Activated CD8-positive, alpha-beta T cell treated with anti-CD3 and anti-CD28 coated beads, Interleukin-2, amount 10 ng/mL, durations not matched to agents 7 days and 5 days (primary cell): Measurements from ENCODE around the gene BICD1. TPM values are rescaled to one million over a fixed set of nuclear protein-coding genes. Genes with fewer than 3 reads are reported as not detected.
"Not testable (repeated sequence)": the region's sequence is repeated elsewhere in the genome, so short reads cannot be mapped to it uniquely, and the experiment has no call there.

Source experiments
- ATAC-seq: fragments of 150-1000 bp; cut with Tn5 transposase; one replicate; pipeline ENCODE4 v1.10.0; 2021; ENCODE audit warnings: moderate library complexity
- CTCF ChIA-PET: fragments of 350-600 bp; sonication (Branson Sonifier 250); formaldehyde crosslinking; loops from one replicate; lab custom pipeline; 2021; ENCODE audit warnings: antibody characterized with exemption; lab: Charles Lee
- POLR2A ChIA-PET: fragments of 350-600 bp; sonication (Branson Sonifier 250); formaldehyde crosslinking; loops from one replicate; lab custom pipeline; 2021; ENCODE audit warnings: antibody characterized with exemption; lab: Charles Lee
- DNase-seq: peaks from one replicate; pipeline ENCODE4 v3.0.0-alpha.2; 2020
- H3K27ac Mint-ChIP-seq: one replicate; pipeline ENCODE4 v1.8.0; 2021; ENCODE audit warnings: mild to moderate bottlenecking, mixed read lengths
- H3K27me3 Mint-ChIP-seq: one replicate; pipeline ENCODE4 v1.8.0; 2021; ENCODE audit warnings: low read depth, mixed read lengths
- H3K36me3 Mint-ChIP-seq: one replicate; pipeline ENCODE4 v1.8.0; 2021; ENCODE audit warnings: low read depth, mixed read lengths
- H3K4me1 Mint-ChIP-seq: one replicate; pipeline ENCODE4 v1.8.0; 2021; ENCODE audit warnings: low read depth, mixed read lengths
- H3K4me3 Mint-ChIP-seq: one replicate; pipeline ENCODE4 v1.8.0; 2021; ENCODE audit warnings: mild to moderate bottlenecking, mixed read lengths
- H3K9me3 Mint-ChIP-seq: one replicate; pipeline ENCODE4 v1.8.0; 2022; ENCODE audit warnings: mixed read lengths; ENCODE audit not compliant: insufficient read depth
- total RNA-seq, 2 experiments: library from RNA; stranded (reverse); gene quantifications; one replicate each; pipeline ENCODE4 v1.2.3, GENCODE V29; 2021

Gene BICD1
- total RNA-seq, 2 experiments from 2014 or later, result 16.8 to 17.6 TPM

DNA sequence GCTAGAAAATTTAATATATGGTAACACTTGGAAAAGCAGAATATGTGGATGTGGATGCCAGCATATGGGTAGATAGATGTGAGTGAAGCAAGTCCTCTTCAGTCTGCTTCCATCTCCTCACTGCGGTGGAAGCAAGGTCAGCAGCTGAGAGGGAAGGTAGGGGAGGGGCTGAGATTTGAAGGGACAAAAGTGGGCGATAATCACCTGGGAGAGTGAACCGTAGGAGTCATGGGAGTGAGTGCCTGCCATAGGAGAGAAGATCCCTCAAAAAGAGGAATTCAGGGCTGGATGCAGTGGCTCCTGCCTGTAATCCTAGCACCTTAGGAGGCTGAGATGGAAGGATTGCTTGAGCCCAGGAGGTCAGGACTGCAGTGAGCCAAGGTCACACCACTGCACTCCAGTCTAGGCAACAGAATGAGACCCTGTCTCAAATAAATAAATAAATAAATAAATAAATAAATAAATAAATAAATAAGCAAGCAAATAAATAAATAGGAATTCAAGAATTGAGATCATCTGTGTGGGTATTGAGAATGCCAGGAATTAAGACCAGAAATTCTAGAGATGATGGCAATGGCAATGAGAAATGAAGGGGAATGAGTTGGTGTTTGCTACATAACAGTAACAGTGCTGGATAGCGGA is 123.4 kb downstream of the BICD1 start:
- Mint-ChIP-seq H3K27ac (no peak overlapping the region), H3K36me3 (no peaks in the 10 kb centered on the region), H3K4me1 (no peaks in the 10 kb centered on the region), H3K4me3 (no peak overlapping the region), H3K9me3 (peaks cover 4% of the 10 kb centered on the region), H3K27me3 (no peaks in the 10 kb centered on the region)
- POLR2A ChIA-PET, result no interaction called here
- no peak for DNase-seq
- CTCF ChIA-PET, result no interaction called here
- ATAC-seq, result no peak

DNA sequence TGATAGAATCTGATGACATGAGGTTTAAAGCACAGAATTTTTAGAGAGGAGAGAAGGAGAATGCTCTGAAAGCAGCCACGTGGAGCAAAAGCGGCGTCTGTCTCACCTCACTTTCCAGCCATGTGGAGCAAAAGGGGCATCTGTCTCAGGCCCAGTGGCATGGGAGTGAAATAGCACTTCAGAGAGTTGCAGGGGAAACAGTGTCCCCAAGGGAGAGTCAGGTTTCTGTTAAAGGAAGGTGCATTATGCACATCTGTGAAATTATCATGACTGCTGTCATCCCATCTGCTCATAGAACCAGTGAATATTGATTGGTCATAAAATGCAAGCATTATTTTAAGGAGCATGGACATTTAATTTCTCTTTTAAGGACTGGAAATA is 124.0 kb downstream of the BICD1 start:
- ChIA-PET CTCF (no interaction called here), POLR2A (no interaction called here)
- no peak overlapping the region for H3K4me3 Mint-ChIP-seq
- DNase-seq (no peak), ATAC-seq (no peak)
- H3K36me3 Mint-ChIP-seq, result no peaks in the 10 kb centered on the region
- no peaks in the 10 kb centered on the region for H3K4me1 Mint-ChIP-seq
- H3K27ac Mint-ChIP-seq, result no peak overlapping the region
- H3K27me3 Mint-ChIP-seq, result no peaks in the 10 kb centered on the region
- H3K9me3 Mint-ChIP-seq, result peaks cover 4% of the 10 kb centered on the region

DNA sequence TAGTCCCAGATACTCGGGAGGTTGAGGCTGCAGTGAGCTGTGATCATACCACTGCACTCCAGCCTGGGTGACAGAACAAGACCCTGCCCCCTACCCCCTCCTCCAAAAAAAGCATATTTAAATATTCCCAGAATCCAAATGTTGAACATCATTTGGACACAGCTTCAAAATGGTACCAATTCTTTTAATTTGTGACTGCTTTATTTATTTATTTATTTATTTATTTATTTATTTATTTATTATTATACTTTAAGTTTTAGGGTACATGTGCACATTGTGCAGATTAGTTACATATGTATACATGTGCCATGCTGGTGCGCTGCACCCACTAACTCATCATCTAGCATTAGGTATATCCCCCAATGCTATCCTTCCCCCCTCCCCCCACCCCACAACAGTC is 124.7 kb downstream of the BICD1 start:
- POLR2A ChIA-PET, H3K27me3 Mint-ChIP-seq, H3K4me1 Mint-ChIP-seq, H3K9me3 Mint-ChIP-seq, CTCF ChIA-PET, DNase-seq, H3K4me3 Mint-ChIP-seq, H3K36me3 Mint-ChIP-seq, ATAC-seq, H3K27ac Mint-ChIP-seq: not testable (repeated sequence)

DNA sequence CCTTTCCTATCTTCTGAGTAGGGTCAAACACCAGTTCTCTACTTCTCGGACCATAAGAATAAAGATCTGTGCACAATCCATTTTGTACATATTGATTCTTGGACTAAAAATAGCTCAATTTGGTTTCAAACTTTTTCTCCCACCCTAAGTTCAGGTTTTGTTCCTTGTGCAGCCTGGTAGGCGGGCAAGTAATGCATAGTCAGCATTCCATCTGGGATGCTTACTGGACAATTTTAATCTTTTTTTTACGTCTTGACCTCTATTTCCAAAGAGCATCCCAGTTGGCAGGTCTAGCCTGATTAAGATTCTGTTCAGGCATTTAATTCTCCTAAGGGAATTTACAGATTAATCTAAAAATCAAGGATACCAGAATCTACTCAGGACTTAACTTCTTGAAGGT is 126.9 kb downstream of the BICD1 start:
- H3K4me1 Mint-ChIP-seq, result no peaks in the 10 kb centered on the region
- no peak overlapping the region for H3K4me3 Mint-ChIP-seq
- DNase-seq, result no peak
- peaks cover 8% of the 10 kb centered on the region for H3K9me3 Mint-ChIP-seq
- CTCF ChIA-PET, result no interaction called here
- POLR2A ChIA-PET, result no interaction called here
- no peaks in the 10 kb centered on the region for H3K27me3 Mint-ChIP-seq
- H3K36me3 Mint-ChIP-seq, result no peaks in the 10 kb centered on the region
- no peak for ATAC-seq
- no peak overlapping the region for H3K27ac Mint-ChIP-seq

- no peak overlapping the region for H3K4me3 Mint-ChIP-seq
- ATAC-seq (no peak), DNase-seq (no peak)
- H3K27me3 Mint-ChIP-seq, result no peaks in the 10 kb centered on the region
- no peaks in the 10 kb centered on the region for H3K36me3 Mint-ChIP-seq
- H3K9me3 Mint-ChIP-seq, result peaks cover 8% of the 10 kb centered on the region
- no peaks in the 10 kb centered on the region for H3K4me1 Mint-ChIP-seq
- no peak overlapping the region for H3K27ac Mint-ChIP-seq
- ChIA-PET POLR2A (no interaction called here), CTCF (no interaction called here)
Observed at GRCh38 chr12:32235251-32235650, 128.6 kb downstream of the BICD1 start.

- Mint-ChIP-seq H3K27ac (no peak overlapping the region), H3K4me1 (no peaks in the 10 kb centered on the region), H3K36me3 (no peaks in the 10 kb centered on the region), H3K9me3 (peaks cover 4% of the 10 kb centered on the region), H3K4me3 (no peak overlapping the region), H3K27me3 (no peaks in the 10 kb centered on the region)
- CTCF ChIA-PET, result no interaction called here
- DNase-seq (no peak), ATAC-seq (no peak)
- POLR2A ChIA-PET, result no interaction called here
Observed at GRCh38 chr12:32240162-32240561, 133.5 kb downstream of the BICD1 start.

- Mint-ChIP-seq H3K36me3 (no peaks in the 10 kb centered on the region), H3K27me3 (no peaks in the 10 kb centered on the region), H3K9me3 (peaks cover 4% of the 10 kb centered on the region), H3K27ac (no peak overlapping the region), H3K4me1 (no peaks in the 10 kb centered on the region), H3K4me3 (no peak overlapping the region)
- ChIA-PET CTCF (no interaction called here), POLR2A (no interaction called here)
- DNase-seq (no peak), ATAC-seq (no peak)
Observed at GRCh38 chr12:32240831-32241230, 134.2 kb downstream of the BICD1 start.

DNA sequence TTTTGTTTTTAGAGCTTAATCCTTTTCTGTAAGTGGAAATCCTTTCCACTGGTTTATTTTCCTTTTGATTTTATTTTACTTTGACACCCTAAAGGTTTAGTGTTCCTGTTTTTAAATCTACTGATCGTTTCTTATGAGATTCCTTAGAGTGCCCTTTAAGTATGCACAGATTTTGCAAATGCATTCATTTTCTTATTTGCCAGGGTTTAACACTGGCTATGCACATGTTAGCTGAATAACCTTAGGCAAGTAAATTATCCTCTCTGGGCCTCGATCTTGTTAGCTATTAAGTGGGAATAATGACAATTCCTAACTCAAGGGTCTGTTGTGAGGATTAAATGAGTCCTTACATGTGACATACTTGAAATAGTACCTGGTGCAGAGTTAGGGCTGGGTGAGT is 136.0 kb downstream of the BICD1 start:
- CTCF ChIA-PET, result no interaction called here
- no peak overlapping the region for H3K4me3 Mint-ChIP-seq
- H3K9me3 Mint-ChIP-seq, result no peaks in the 10 kb centered on the region
- no peak overlapping the region for H3K27ac Mint-ChIP-seq
- no peaks in the 10 kb centered on the region for H3K4me1 Mint-ChIP-seq
- DNase-seq (no peak), ATAC-seq (no peak)
- POLR2A ChIA-PET, result no interaction called here
- peaks cover 3% of the 10 kb centered on the region for H3K36me3 Mint-ChIP-seq
- H3K27me3 Mint-ChIP-seq, result no peaks in the 10 kb centered on the region

DNA sequence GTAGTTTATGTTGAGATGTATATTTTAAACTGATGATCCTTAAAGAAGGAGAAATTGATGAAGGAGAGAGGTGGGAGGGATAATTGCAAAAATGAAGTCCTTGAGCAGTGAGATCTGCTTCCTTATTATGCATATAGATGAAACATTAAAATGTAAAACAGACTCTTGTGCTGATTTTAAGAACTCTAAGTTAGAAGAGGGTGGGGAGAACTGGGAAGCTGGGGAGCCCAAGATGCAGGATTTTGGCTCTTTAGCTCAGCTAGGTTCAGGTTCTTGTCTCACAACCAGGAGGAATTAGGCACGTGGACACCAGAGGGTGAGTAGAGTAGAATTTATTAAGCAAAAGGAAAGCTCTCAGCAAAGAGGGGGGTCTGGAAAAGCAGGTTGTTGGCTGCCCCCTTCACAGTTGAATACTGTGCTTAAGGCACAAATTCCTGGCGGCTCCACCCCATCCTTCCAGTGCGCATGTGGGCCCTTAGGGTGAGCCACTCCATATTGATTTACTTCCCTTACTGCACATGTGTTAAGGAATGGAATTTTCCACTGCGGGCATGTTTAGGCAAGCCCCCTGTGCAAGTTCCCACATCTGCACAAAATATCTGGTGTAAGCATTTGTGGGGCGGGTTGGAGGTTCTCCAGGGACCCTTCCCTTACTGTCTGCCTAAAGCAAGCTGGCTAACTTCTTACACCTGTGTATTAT is 141.9 kb downstream of the BICD1 start:
- Mint-ChIP-seq H3K27me3 (no peaks in the 10 kb centered on the region), H3K4me3 (no peak overlapping the region), H3K4me1 (no peaks in the 10 kb centered on the region), H3K27ac (no peak overlapping the region), H3K9me3 (no peaks in the 10 kb centered on the region), H3K36me3 (peaks cover 3% of the 10 kb centered on the region)
- POLR2A ChIA-PET, result no interaction called here
- CTCF ChIA-PET, result no interaction called here
- ATAC-seq (no peak), DNase-seq (no peak)

DNA sequence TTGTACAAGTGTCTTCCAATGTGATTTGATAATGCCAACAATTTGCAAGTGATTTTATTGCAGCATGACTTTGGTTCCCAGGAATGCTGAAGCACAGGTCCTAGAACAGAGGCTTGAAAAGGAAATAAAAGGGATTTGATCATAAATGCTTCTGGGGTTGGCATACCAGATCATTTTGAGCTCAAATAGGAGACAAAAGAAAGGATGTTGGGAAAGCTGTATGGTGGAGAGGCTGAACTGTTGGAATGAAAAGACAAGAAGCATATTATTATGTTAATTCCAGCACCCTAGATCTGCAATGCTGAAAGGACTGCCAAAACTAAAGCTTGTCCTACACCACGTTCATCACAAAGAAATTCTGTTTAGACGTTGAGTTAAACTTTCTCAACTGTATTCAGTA is 143.1 kb downstream of the BICD1 start:
- ATAC-seq (no peak), DNase-seq (no peak)
- H3K27me3 Mint-ChIP-seq, result no peaks in the 10 kb centered on the region
- H3K36me3 Mint-ChIP-seq, result peaks cover 3% of the 10 kb centered on the region
- H3K4me3 Mint-ChIP-seq, result no peak overlapping the region
- ChIA-PET CTCF (no interaction called here), POLR2A (no interaction called here)
- H3K9me3 Mint-ChIP-seq, result no peaks in the 10 kb centered on the region
- H3K4me1 Mint-ChIP-seq, result no peaks in the 10 kb centered on the region
- no peak overlapping the region for H3K27ac Mint-ChIP-seq

GRCh38 chr12:32252199-32253073 is 145.8 kb downstream of the BICD1 start:
- ATAC-seq, result no peak
- Mint-ChIP-seq H3K4me1 (no peaks in the 10 kb centered on the region), H3K27me3 (no peaks in the 10 kb centered on the region), H3K4me3 (no peak overlapping the region), H3K36me3 (peaks cover 2% of the 10 kb centered on the region), H3K27ac (no peak overlapping the region), H3K9me3 (no peaks in the 10 kb centered on the region)
- CTCF ChIA-PET, result no interaction called here
- POLR2A ChIA-PET, result no interaction called here
- DNase-seq, result no peak

GRCh38 chr12:32253154-32253790 is 146.6 kb downstream of the BICD1 start:
- Mint-ChIP-seq H3K9me3 (no peaks in the 10 kb centered on the region), H3K27me3 (no peaks in the 10 kb centered on the region), H3K4me1 (no peaks in the 10 kb centered on the region), H3K27ac (no peak overlapping the region), H3K4me3 (no peak overlapping the region), H3K36me3 (peaks cover 2% of the 10 kb centered on the region)
- CTCF ChIA-PET, result no interaction called here
- ATAC-seq (no peak), DNase-seq (no peak)
- POLR2A ChIA-PET, result no interaction called here
